Astrocyte (in vitro differentiated cells and primary cell): ENCODE measurements around the gene SLC18B1. TPM values are rescaled to one million over a fixed set of nuclear protein-coding genes. Genes with fewer than 3 reads are reported as not detected.

Experiments used
- DNase-seq: peaks from one replicate; pipeline ENCODE4 v3.0.0-alpha.2; 2010; ENCODE audit warnings: low read depth
- FAIRE-seq: peaks from 2 replicates; lab custom pipeline; 2011; peaks lifted over from hg19 to GRCh38; lab: Jason Lieb, UNC
- H2AFZ ChIP-seq: 2 replicates; pipeline ENCODE4 v1.6.0; 2012; ENCODE audit warnings: low read depth, low read length, inconsistent platforms
- H3K27ac ChIP-seq: 2 replicates; pipeline ENCODE4 v1.5.1; 2011; ENCODE audit warnings: low read depth, low read length, inconsistent platforms
- H3K27me3 ChIP-seq: 2 replicates; pipeline ENCODE4 v1.6.0; 2011; ENCODE audit warnings: low read length, inconsistent platforms; ENCODE audit not compliant: insufficient read depth
- H3K36me3 ChIP-seq: 2 replicates; pipeline ENCODE4 v1.5.1; 2011; ENCODE audit warnings: low read length, inconsistent platforms; ENCODE audit not compliant: insufficient read depth
- H3K4me1 ChIP-seq: 2 replicates; pipeline ENCODE4 v1.5.1; 2011; ENCODE audit warnings: low read length, inconsistent platforms; ENCODE audit not compliant: insufficient read depth
- H3K4me2 ChIP-seq: 2 replicates; pipeline ENCODE4 v1.6.0; 2012; ENCODE audit warnings: low read length, inconsistent platforms
- H3K4me3 ChIP-seq: 2 replicates; pipeline ENCODE4 v1.5.1; 2011; ENCODE audit warnings: low read depth, mild to moderate bottlenecking, low read length, inconsistent platforms; ENCODE audit not compliant: insufficient read depth
- H3K79me2 ChIP-seq: 2 replicates; pipeline ENCODE4 v1.6.0; 2012; ENCODE audit warnings: mild to moderate bottlenecking, low read length, inconsistent platforms; ENCODE audit not compliant: insufficient read depth
- H3K9ac ChIP-seq: 2 replicates; pipeline ENCODE4 v1.6.0; 2012; ENCODE audit warnings: mild to moderate bottlenecking, low read length, inconsistent platforms
- H3K9me3 ChIP-seq: 2 replicates; pipeline ENCODE4 v1.5.1; 2012; ENCODE audit warnings: low read depth, mild to moderate bottlenecking, low read length, inconsistent platforms; ENCODE audit not compliant: insufficient read depth
- H4K20me1 ChIP-seq: 2 replicates; pipeline ENCODE4 v1.6.0; 2012; ENCODE audit warnings: low read length, inconsistent platforms; ENCODE audit not compliant: insufficient read depth
- H3K27ac Mint-ChIP-seq: one replicate; pipeline ENCODE4 v1.8.0; 2021; ENCODE audit warnings: mild to moderate bottlenecking, mixed read lengths; ENCODE audit not compliant: unreplicated experiment
- H3K27me3 Mint-ChIP-seq: one replicate; pipeline ENCODE4 v1.8.0; 2021; ENCODE audit warnings: low read depth, mixed read lengths; ENCODE audit not compliant: unreplicated experiment
- H3K36me3 Mint-ChIP-seq: one replicate; pipeline ENCODE4 v1.8.0; 2021; ENCODE audit warnings: low read depth, mixed read lengths; ENCODE audit not compliant: unreplicated experiment
- H3K4me1 Mint-ChIP-seq: one replicate; pipeline ENCODE4 v1.8.0; 2021; ENCODE audit warnings: low read depth, mixed read lengths; ENCODE audit not compliant: unreplicated experiment
- H3K4me3 Mint-ChIP-seq: one replicate; pipeline ENCODE4 v1.8.0; 2021; ENCODE audit warnings: mild to moderate bottlenecking, moderate library complexity, mixed read lengths; ENCODE audit not compliant: unreplicated experiment
- H3K9me3 Mint-ChIP-seq: one replicate; pipeline ENCODE4 v1.8.0; 2021; ENCODE audit warnings: mild to moderate bottlenecking, mixed read lengths; ENCODE audit not compliant: unreplicated experiment
- CTCF ChIP-seq: IDR thresholded peaks from 2 replicates; pipeline ENCODE4 v1.5.1; 2011; ENCODE audit warnings: low read depth, mild to moderate bottlenecking, inconsistent platforms, low read length, moderate library complexity; ENCODE audit not compliant: insufficient read depth
- EZH2 ChIP-seq: IDR thresholded peaks from 2 replicates; pipeline ENCODE4 v1.6.1; 2012; ENCODE audit warnings: mild to moderate bottlenecking, low read length, inconsistent platforms; ENCODE audit not compliant: insufficient read depth
- total RNA-seq: library from RNA; stranded (reverse); gene quantifications from 2 replicates; pipeline ENCODE4 v1.2.1, GENCODE V29; 2021

SLC18B1 gene
- total RNA-seq, 1 donor from 2014 or later: 8.2 TPM

GRCh38 chr6:132805548-132805947, 7.1 kb upstream of the SLC18B1 start:
- H2AFZ ChIP-seq: no peak overlapping the region
- Mint-ChIP-seq H3K4me3 (no peak overlapping the region), H3K36me3 (no peaks in the 10 kb centered on the region), H3K27ac (no peak overlapping the region), H3K4me1 (no peaks in the 10 kb centered on the region), H3K27me3 (no peaks in the 10 kb centered on the region), H3K9me3 (peaks cover 2% of the 10 kb centered on the region)
- TF ChIP-seq EZH2 (no peak), CTCF (no peak)
- no peak overlapping the region for H3K4me3 ChIP-seq
- H3K27me3 ChIP-seq: no peaks in the 10 kb centered on the region
- H3K9me3 ChIP-seq: peaks cover 2% of the 10 kb centered on the region
- DNase-seq: no peak
- H3K9ac ChIP-seq: no peak overlapping the region
- no peaks in the 10 kb centered on the region for H3K36me3 ChIP-seq
- H3K79me2 ChIP-seq: no peaks in the 10 kb centered on the region
- no peaks in the 10 kb centered on the region for H4K20me1 ChIP-seq
- no peak for FAIRE-seq
- H3K27ac ChIP-seq: no peak overlapping the region
- no peak overlapping the region for H3K4me2 ChIP-seq
- H3K4me1 ChIP-seq: no peaks in the 10 kb centered on the region

- H3K36me3 Mint-ChIP-seq: no peaks in the 10 kb centered on the region
- Histone ChIP-seq H3K4me3 (no peak overlapping the region), H4K20me1 (no peaks in the 10 kb centered on the region), H3K36me3 (no peaks in the 10 kb centered on the region), H3K27ac (no peak overlapping the region), H2AFZ (no peak overlapping the region), H3K4me2 (no peak overlapping the region), H3K4me1 (no peaks in the 10 kb centered on the region), H3K9ac (no peak overlapping the region), H3K79me2 (no peaks in the 10 kb centered on the region), H3K9me3 (peaks cover 2% of the 10 kb centered on the region), H3K27me3 (no peaks in the 10 kb centered on the region)
- DNase-seq: no peak
- no peak for FAIRE-seq
- TF ChIP-seq EZH2 (no peak), CTCF (no peak)
- no peak overlapping the region for H3K4me3 Mint-ChIP-seq
- H3K27ac Mint-ChIP-seq: no peak overlapping the region
- H3K9me3 Mint-ChIP-seq: peaks cover 2% of the 10 kb centered on the region
- no peaks in the 10 kb centered on the region for H3K4me1 Mint-ChIP-seq
- no peaks in the 10 kb centered on the region for H3K27me3 Mint-ChIP-seq
Observed at GRCh38 chr6:132804251-132804650, 5.8 kb upstream of the SLC18B1 start.

GRCh38 chr6:132800656-132801055, 2.2 kb upstream of the SLC18B1 start:
- Histone ChIP-seq H3K4me3 (no peak overlapping the region), H3K9me3 (peaks cover 2% of the 10 kb centered on the region), H3K79me2 (no peaks in the 10 kb centered on the region), H3K27ac (no peak overlapping the region), H3K4me2 (no peak overlapping the region), H3K4me1 (no peaks in the 10 kb centered on the region), H2AFZ (no peak overlapping the region), H3K9ac (no peak overlapping the region), H3K36me3 (no peaks in the 10 kb centered on the region), H4K20me1 (no peaks in the 10 kb centered on the region), H3K27me3 (no peaks in the 10 kb centered on the region)
- Mint-ChIP-seq H3K4me1 (no peaks in the 10 kb centered on the region), H3K27ac (no peak overlapping the region), H3K27me3 (no peaks in the 10 kb centered on the region), H3K9me3 (no peaks in the 10 kb centered on the region), H3K36me3 (no peaks in the 10 kb centered on the region), H3K4me3 (no peak overlapping the region)
- FAIRE-seq (no peak), DNase-seq (no peak)
- TF ChIP-seq EZH2 (no peak), CTCF (no peak)
